ENCODE data around the gene PFKFB3. TPM values are rescaled to one million over a fixed set of nuclear protein-coding genes. Genes with fewer than 3 reads are reported as not detected.
A peak's percentile ranks its signal among the peaks of the same experiment; 100 is the strongest.
"Not testable (repeated sequence)": the region's sequence is repeated elsewhere in the genome, so short reads cannot be mapped to it uniquely, and the experiment has no call there.

PFKFB3 gene
- total and polyA plus RNA-seq, 2 of the 13 experiments (the other 11 are each of a cell fraction or from before 2014, with no cell fraction given), result 1.2 to 13.3 TPM

DNA sequence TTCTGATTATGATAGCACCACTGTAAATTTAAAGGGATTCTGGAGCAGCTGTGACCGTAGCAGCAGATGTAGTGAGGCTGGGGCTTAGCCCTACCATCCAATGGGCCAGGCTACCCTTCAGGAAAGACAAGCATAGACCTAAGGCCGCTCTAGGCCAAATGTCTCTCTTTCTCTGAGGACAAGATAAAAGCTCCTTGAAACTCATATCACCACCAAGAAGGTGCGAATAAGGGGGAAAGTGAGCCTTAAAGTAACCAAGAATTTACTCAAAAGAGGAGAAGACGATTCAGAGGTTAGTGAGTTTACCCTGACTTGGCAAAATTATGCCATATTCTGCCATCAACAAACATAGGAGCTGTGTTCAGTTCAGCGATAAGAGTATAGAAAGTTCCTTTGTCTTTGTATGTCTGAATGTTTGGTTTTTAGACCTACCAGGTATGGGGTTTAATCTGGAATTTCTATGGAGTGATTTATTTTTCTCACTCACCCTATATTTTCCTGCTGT is 79.8 kb downstream of the PFKFB3 start:
- in situ Hi-C loops (cut with HindIII; ENCODE audit: extremely low pct_ligation_motif_present, low pct_unique_long_range_greater_than_20kb) (no loop called here), intact Hi-C loops (cut with micrococcal nuclease; ENCODE audit: unreplicated experiment) (no loop called here)
- Histone ChIP-seq H3K79me2 (ENCODE audit: insufficient read depth, low read length) (no peaks in the 10 kb centered on the region), H3K27me3 (ENCODE audit: control insufficient read depth in 1 of 2, insufficient read depth in 2 of 2, low read length in 2 of 2) (no peaks in the 10 kb centered on the region), H3K4me2 (ENCODE audit: low read depth, low read length) (no peak overlapping the region), H3K4me3 (replicated peaks in 1 of 3; ENCODE audit: insufficient read depth in 1 of 3, low read depth in 2 of 3, low read length in 3 of 3) (no peak overlapping the region), H3K9ac (ENCODE audit: insufficient read depth, low read depth, low read length) (no peak overlapping the region), H3K36me3 (replicated peaks in 1 of 2; ENCODE audit: control insufficient read depth in 1 of 2, insufficient read depth in 2 of 2, low read length in 2 of 2) (no peaks in the 10 kb centered on the region), H3K27ac (ENCODE audit: extremely low read length, insufficient read depth, low read length) (no peak overlapping the region), H2AFZ (ENCODE audit: low read length) (no peak overlapping the region), H3K4me1 (ENCODE audit: insufficient read depth, low read length) (peaks cover 33% of the 10 kb centered on the region), H3K9me3 (ENCODE audit: low read length) (no peaks in the 10 kb centered on the region), H4K20me1 (ENCODE audit: insufficient read depth, low read length) (no peaks in the 10 kb centered on the region)
- no TSS peak for BruUV-seq (replicated peaks)
- FAIRE-seq (no peak), ATAC-seq (no peak), DNase-seq (ENCODE audit: low spot score) (no peak)
- peak; percentile 49 for TF ChIP-seq MAFF (IDR thresholded peaks at IDR 0.05; ENCODE audit: low read depth, low read length)
- peak; percentile 44 to 58; a peak in 3 of 4 replicates for TF ChIP-seq MAFK (conservative IDR thresholded peaks at IDR 0.05 in 1 of 2, IDR thresholded peaks at IDR 0.05 in 1 of 2; ENCODE audit: low read length in 2 of 2)
- no peak for TF ChIP-seq FOXO1 (CRISPR knock-in tag; IDR thresholded peaks at IDR 0.05)
- ChIA-PET CTCF (ENCODE audit: low intra/inter-chr PET ratio, low total read pairs) (no interaction called here), POLR2A (no interaction called here)
- 96% methylated on average over 5 of the region's 5 CpGs for WGBS (ENCODE audit: low lambda C conversion rate)

DNA sequence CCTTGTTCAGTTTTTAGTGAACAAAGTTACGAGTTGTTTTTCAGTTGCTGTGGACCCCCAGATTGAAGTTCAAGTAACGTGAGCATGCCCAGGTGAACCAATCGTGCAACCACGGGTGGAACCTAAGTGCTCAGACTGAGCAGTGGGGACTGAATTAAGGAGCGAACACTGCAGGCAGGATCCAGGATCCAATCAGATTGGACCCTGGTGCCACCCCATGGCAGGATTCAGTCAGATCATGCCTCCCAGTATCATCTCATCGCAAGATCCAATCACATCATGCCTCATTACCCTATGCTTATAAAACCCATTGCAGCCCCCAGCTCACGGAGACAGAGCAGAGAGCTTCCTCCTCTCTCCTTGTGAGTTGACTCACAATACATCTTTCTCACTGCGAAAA is 80.9 kb downstream of the PFKFB3 start:
- FAIRE-seq (no peak), DNase-seq (ENCODE audit: low spot score) (no peak), ATAC-seq (no peak)
- no peak overlapping the region for H2AFZ ChIP-seq (ENCODE audit: low read length)
- no peak overlapping the region for H3K9ac ChIP-seq (ENCODE audit: insufficient read depth, low read depth, low read length)
- H3K4me2 ChIP-seq (ENCODE audit: low read depth, low read length), result no peak overlapping the region
- ChIA-PET POLR2A (no interaction called here), CTCF (ENCODE audit: low intra/inter-chr PET ratio, low total read pairs) (no interaction called here)
- in situ Hi-C loops (cut with HindIII; ENCODE audit: extremely low pct_ligation_motif_present, low pct_unique_long_range_greater_than_20kb), result no loop called here
- H3K36me3 ChIP-seq (replicated peaks in 1 of 2; ENCODE audit: control insufficient read depth in 1 of 2, insufficient read depth in 2 of 2, low read length in 2 of 2), result no peaks in the 10 kb centered on the region
- no peaks in the 10 kb centered on the region for H4K20me1 ChIP-seq (ENCODE audit: insufficient read depth, low read length)
- TF ChIP-seq TSC22D2 (CRISPR knock-in tag; IDR thresholded peaks at IDR 0.05; ENCODE audit: borderline replicate concordance) (no peak), HMG20A (CRISPR knock-in tag; IDR thresholded peaks at IDR 0.05; ENCODE audit: borderline replicate concordance) (no peak), HOMEZ (CRISPR knock-in tag; IDR thresholded peaks at IDR 0.05; ENCODE audit: low read depth) (no peak), DR1 (CRISPR knock-in tag; IDR thresholded peaks at IDR 0.05) (no peak), SMAD9 (CRISPR knock-in tag; IDR thresholded peaks at IDR 0.05) (no peak), ZNF101 (CRISPR knock-in tag; IDR thresholded peaks at IDR 0.05; ENCODE audit: borderline replicate concordance, low read depth) (no peak)
- TF ChIP-seq, protein P1, sequence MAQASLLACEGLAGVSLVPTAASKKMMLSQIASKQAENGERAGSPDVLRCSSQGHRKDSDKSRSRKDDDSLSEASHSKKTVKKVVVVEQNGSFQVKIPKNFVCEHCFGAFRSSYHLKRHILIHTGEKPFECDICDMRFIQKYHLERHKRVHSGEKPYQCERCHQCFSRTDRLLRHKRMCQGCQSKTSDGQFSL (CRISPR knock-in tag; IDR thresholded peaks at IDR 0.05), result no peak
- H3K4me3 ChIP-seq (replicated peaks in 1 of 3; ENCODE audit: insufficient read depth in 1 of 3, low read depth in 2 of 3, low read length in 3 of 3), result no peak overlapping the region
- no peaks in the 10 kb centered on the region for H3K79me2 ChIP-seq (ENCODE audit: insufficient read depth, low read length)
- WGBS (ENCODE audit: low lambda C conversion rate), result 93% methylated on average over 5 of the region's 8 CpGs
- H3K9me3 ChIP-seq (ENCODE audit: low read length), result no peaks in the 10 kb centered on the region
- no peaks in the 10 kb centered on the region for H3K27me3 ChIP-seq (ENCODE audit: control insufficient read depth in 1 of 2, insufficient read depth in 2 of 2, low read length in 2 of 2)
- intact Hi-C loops (cut with micrococcal nuclease; ENCODE audit: unreplicated experiment), result no loop called here
- H3K27ac ChIP-seq (ENCODE audit: extremely low read length, insufficient read depth, low read length), result no peak overlapping the region
- H3K4me1 ChIP-seq (ENCODE audit: insufficient read depth, low read length), result peaks cover 28% of the 10 kb centered on the region
- BruUV-seq (replicated peaks), result no TSS peak

DNA sequence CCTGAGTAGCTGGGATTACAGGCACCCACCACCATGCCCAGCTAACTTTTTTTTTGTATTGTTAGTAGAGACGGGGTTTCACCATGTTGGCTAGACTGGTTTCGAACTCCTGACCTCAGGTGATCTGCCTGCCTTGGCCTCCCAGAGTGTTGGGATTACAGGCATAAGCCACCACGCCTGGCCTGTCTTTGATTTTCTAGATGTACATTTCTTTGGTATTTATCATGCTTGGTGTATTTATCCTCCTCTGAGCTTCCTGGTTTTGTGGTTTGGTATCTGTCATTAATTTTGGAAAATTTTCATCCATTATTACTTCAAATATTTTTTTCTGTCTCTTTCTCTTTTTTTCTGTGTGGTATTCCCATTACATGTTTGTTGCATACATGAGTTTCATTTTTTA is 87.9 kb downstream of the PFKFB3 start:
- H3K36me3 ChIP-seq (replicated peaks in 1 of 2; ENCODE audit: control insufficient read depth in 1 of 2, insufficient read depth in 2 of 2, low read length in 2 of 2); BruUV-seq (replicated peaks); intact Hi-C loops (cut with micrococcal nuclease; ENCODE audit: unreplicated experiment); POLR2A ChIA-PET; H3K27me3 ChIP-seq (ENCODE audit: control insufficient read depth in 1 of 2, insufficient read depth in 2 of 2, low read length in 2 of 2); FAIRE-seq; H2AFZ ChIP-seq (ENCODE audit: low read length); CTCF ChIA-PET (ENCODE audit: low intra/inter-chr PET ratio, low total read pairs); in situ Hi-C loops (cut with HindIII; ENCODE audit: extremely low pct_ligation_motif_present, low pct_unique_long_range_greater_than_20kb); ATAC-seq; H3K4me2 ChIP-seq (ENCODE audit: low read depth, low read length); H3K79me2 ChIP-seq (ENCODE audit: insufficient read depth, low read length); H4K20me1 ChIP-seq (ENCODE audit: insufficient read depth, low read length); H3K9me3 ChIP-seq (ENCODE audit: low read length); H3K27ac ChIP-seq (ENCODE audit: extremely low read length, insufficient read depth, low read length); DNase-seq (ENCODE audit: low spot score); H3K4me3 ChIP-seq (replicated peaks in 1 of 3; ENCODE audit: insufficient read depth in 1 of 3, low read depth in 2 of 3, low read length in 3 of 3); H3K9ac ChIP-seq (ENCODE audit: insufficient read depth, low read depth, low read length): not testable (repeated sequence)
- peaks cover 19% of the 10 kb centered on the region for H3K4me1 ChIP-seq (ENCODE audit: insufficient read depth, low read length)
- WGBS (ENCODE audit: low lambda C conversion rate), result 42% methylated on average over 3 of the region's 3 CpGs
